PC-9 (cell line): ENCODE results near the gene KHK. TPM values are rescaled to one million over a fixed set of nuclear protein-coding genes. Genes with fewer than 3 reads are reported as not detected.

Source experiments
- BruUV-seq: library from RNA; stranded (reverse); fragments of 400-500 nt; replicated peaks from 2 replicates; lab custom pipeline; 2021; lab: Mats Ljungman, UMichigan
- CTCF ChIA-PET: fragments of 300-600 bp; sonication (Branson Sonifier 250); formaldehyde crosslinking; loops from one replicate; lab custom pipeline; 2022; ENCODE audit warnings: antibody characterized with exemption; lab: Charles Lee
- POLR2A ChIA-PET: fragments of 300-600 bp; sonication (Branson Sonifier 250); formaldehyde crosslinking; loops from one replicate; lab custom pipeline; 2022; ENCODE audit warnings: antibody characterized with exemption; ENCODE audit not compliant: unreplicated experiment; lab: Charles Lee
- DNase-seq, 2 experiments: peaks; one replicate each; pipeline versions ENCODE4 v3.0.0 to v3.0.0-alpha.2; 2015 to 2022; ENCODE audit warnings: mixed read lengths in 1 of 2
- H2AFZ ChIP-seq: fragments of 200-600 bp; sonication (generic); 2 replicates; pipeline ENCODE4 v1.8.1; 2017; ENCODE audit warnings: antibody characterized with exemption
- H3F3A ChIP-seq: fragments of 200-600 bp; sonication (generic); 2 replicates; pipeline ENCODE4 v1.8.1; 2017; ENCODE audit warnings: antibody characterized with exemption, mild to moderate bottlenecking, low read depth; ENCODE audit not compliant: insufficient read depth
- H3K27ac ChIP-seq: fragments of 200-600 bp; sonication (generic); 2 replicates; pipeline ENCODE4 v1.6.1; 2016; ENCODE audit warnings: mixed run types
- H3K27me3 ChIP-seq: fragments of 200-600 bp; sonication (generic); 2 replicates; pipeline ENCODE4 v1.6.1; 2016; ENCODE audit warnings: low read depth, mixed run types; ENCODE audit not compliant: insufficient read depth
- H3K36me3 ChIP-seq: fragments of 200-600 bp; sonication (generic); 2 replicates; pipeline ENCODE4 v1.6.1; 2016; ENCODE audit warnings: low read depth, mixed run types
- H3K4me1 ChIP-seq: fragments of 200-600 bp; sonication (generic); replicated peaks from 2 replicates; pipeline ENCODE4 v1.6.1; 2016; ENCODE audit warnings: mixed run types; ENCODE audit not compliant: insufficient read depth
- H3K4me2 ChIP-seq: fragments of 200-600 bp; sonication (generic); 2 replicates; pipeline ENCODE4 v1.6.1; 2017; ENCODE audit warnings: mixed run types
- H3K4me3 ChIP-seq: fragments of 200-600 bp; sonication (generic); 2 replicates; pipeline ENCODE4 v1.6.1; 2016; ENCODE audit warnings: mixed run types
- H3K79me2 ChIP-seq: fragments of 200-600 bp; sonication (generic); 2 replicates; pipeline ENCODE4 v1.6.1; 2017; ENCODE audit warnings: low read depth, mixed run types
- H3K9me2 ChIP-seq: fragments of 200-600 bp; sonication (generic); 2 replicates; pipeline ENCODE4 v1.8.1; 2017; ENCODE audit warnings: mild to moderate bottlenecking; ENCODE audit not compliant: insufficient read depth
- H3K9me3 ChIP-seq: fragments of 200-600 bp; sonication (generic); 2 replicates; pipeline ENCODE4 v1.8.1; 2016; ENCODE audit warnings: low read depth; ENCODE audit not compliant: insufficient read depth
- H4K20me1 ChIP-seq: fragments of 200-600 bp; sonication (generic); 2 replicates; pipeline ENCODE4 v1.8.1; 2017; ENCODE audit not compliant: insufficient read depth
- EZH2 ChIP-seq: fragments of 200-600 bp; sonication (generic); IDR thresholded peaks from 2 replicates; pipeline ENCODE4 v1.8.0; 2017; ENCODE audit warnings: antibody characterized with exemption, low read depth
- intact Hi-C: fragments of 100-400 bp; cut with micrococcal nuclease; formaldehyde crosslinking; loops from one replicate; pipeline ENCODE4 v1.10.0; 2022; ENCODE audit not compliant: unreplicated experiment
- total RNA-seq: library from RNA; stranded (reverse); gene quantifications from 2 replicates; pipeline ENCODE4 v1.2.3, GENCODE V29; 2021
- TF ChIP-seq, protein P1 (sequence below): fragments of 200-600 bp; sonication (generic); conservative IDR thresholded peaks from 2 replicates; pipeline ENCODE4 v1.6.1; 2017; ENCODE audit warnings: mixed run types, antibody characterized with exemption, mild to moderate bottlenecking, moderate library complexity

Gene KHK
- total RNA-seq, 1 experiment from 2014 or later, result 4.4 TPM

DNA sequence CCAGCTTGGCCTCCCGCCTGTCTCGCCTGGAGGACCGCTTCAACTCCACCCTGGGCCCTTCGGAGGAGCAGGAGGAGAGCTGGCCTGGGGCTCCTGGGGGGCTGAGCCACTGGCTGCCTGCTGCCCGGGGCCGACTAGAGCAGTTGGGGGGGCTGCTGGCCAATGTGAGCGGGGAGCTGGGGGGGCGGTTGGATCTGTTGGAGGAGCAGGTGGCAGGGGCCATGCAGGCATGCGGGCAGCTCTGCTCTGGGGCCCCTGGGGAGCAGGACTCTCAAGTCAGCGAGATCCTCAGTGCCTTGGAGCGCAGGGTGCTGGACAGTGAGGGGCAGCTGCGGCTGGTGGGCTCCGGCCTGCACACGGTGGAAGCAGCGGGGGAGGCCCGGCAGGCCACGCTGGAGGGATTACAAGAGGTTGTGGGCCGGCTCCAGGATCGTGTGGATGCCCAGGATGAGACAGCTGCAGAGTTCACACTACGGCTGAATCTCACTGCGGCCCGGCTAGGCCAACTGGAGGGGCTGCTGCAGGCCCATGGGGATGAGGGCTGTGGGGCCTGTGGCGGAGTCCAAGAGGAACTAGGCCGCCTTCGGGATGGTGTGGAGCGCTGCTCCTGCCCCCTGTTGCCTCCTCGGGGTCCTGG, 3.7 kb upstream of the KHK start:
- no peak overlapping the region for H3K4me3 ChIP-seq
- H3K27me3 ChIP-seq, result 0 out of 2 replicates have a peak, but pooled peaks cover under 1% of the 10 kb centered on the region
- H3K36me3 ChIP-seq, result no peaks in the 10 kb centered on the region
- H3K4me2 ChIP-seq, result no peak overlapping the region
- no TSS peak for BruUV-seq
- peaks cover 25% of the 10 kb centered on the region for H3K4me1 ChIP-seq
- H3K27ac ChIP-seq, result no peak overlapping the region
- H3F3A ChIP-seq, result peaks cover 9% of the 10 kb centered on the region; the same call in 1 of the 2 replicates
- ChIA-PET POLR2A (interaction anchor here (0.6 to 1.0 kb wide), 3 partner anchors 31 to 101 kb away, joined by 3 to 20 read pairs (median 5); no protein-coding TSS in a partner anchor), CTCF (no interaction called here)
- H3K9me3 ChIP-seq, result no peaks in the 10 kb centered on the region
- TF ChIP-seq, protein P1, sequence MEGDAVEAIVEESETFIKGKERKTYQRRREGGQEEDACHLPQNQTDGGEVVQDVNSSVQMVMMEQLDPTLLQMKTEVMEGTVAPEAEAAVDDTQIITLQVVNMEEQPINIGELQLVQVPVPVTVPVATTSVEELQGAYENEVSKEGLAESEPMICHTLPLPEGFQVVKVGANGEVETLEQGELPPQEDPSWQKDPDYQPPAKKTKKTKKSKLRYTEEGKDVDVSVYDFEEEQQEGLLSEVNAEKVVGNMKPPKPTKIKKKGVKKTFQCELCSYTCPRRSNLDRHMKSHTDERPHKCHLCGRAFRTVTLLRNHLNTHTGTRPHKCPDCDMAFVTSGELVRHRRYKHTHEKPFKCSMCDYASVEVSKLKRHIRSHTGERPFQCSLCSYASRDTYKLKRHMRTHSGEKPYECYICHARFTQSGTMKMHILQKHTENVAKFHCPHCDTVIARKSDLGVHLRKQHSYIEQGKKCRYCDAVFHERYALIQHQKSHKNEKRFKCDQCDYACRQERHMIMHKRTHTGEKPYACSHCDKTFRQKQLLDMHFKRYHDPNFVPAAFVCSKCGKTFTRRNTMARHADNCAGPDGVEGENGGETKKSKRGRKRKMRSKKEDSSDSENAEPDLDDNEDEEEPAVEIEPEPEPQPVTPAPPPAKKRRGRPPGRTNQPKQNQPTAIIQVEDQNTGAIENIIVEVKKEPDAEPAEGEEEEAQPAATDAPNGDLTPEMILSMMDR, result no peak
- no peak for TF ChIP-seq EZH2
- no peaks in the 10 kb centered on the region for H3K9me2 ChIP-seq
- no peak for DNase-seq
- intact Hi-C loops, result no loop called here
- no peaks in the 10 kb centered on the region for H4K20me1 ChIP-seq
- H3K79me2 ChIP-seq, result no peaks in the 10 kb centered on the region
- no peak overlapping the region for H2AFZ ChIP-seq

DNA sequence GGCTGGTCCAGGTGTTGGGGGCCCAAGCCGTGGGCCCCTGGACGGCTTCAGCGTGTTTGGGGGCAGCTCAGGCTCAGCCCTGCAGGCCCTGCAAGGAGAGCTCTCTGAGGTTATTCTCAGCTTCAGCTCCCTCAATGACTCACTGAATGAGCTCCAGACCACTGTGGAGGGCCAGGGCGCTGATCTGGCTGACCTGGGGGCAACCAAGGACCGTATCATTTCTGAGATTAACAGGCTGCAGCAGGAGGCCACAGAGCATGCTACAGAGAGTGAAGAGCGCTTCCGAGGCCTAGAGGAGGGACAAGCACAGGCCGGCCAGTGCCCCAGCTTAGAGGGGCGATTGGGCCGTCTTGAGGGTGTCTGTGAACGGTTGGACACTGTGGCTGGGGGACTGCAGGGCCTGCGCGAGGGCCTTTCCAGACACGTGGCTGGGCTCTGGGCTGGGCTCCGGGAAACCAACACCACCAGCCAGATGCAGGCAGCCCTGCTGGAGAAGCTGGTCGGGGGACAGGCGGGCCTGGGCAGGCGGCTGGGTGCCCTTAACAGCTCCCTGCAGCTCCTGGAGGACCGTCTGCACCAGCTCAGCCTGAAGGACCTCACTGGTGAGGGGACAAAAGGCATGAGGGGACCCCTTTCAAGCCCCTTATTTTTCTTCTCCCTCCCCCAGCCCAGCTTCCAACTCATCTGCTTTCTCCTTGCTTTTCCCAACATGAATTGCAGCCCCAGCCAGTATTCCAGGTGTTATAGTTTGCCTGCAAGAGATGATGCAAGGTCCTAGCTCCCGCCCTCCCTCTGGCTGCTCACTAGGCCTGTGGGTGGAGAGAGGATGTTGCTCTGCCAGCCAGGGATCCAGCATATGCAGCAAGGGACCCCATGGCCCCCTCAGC, 2.9 kb upstream of the KHK start:
- Histone ChIP-seq H3K9me3 (no peaks in the 10 kb centered on the region), H3F3A (peaks cover 9% of the 10 kb centered on the region; the same call in 1 of the 2 replicates), H3K4me1 (peaks cover 25% of the 10 kb centered on the region), H3K4me3 (no peak overlapping the region), H3K4me2 (no peak overlapping the region), H3K9me2 (no peaks in the 10 kb centered on the region), H3K27me3 (no peaks in the 10 kb centered on the region), H4K20me1 (no peaks in the 10 kb centered on the region), H3K27ac (no peak overlapping the region), H2AFZ (no peak overlapping the region), H3K36me3 (no peaks in the 10 kb centered on the region), H3K79me2 (no peaks in the 10 kb centered on the region)
- ChIA-PET CTCF (no interaction called here), POLR2A (interaction anchor here (0.6 to 1.0 kb wide), 4 partner anchors 32 to 122 kb away, joined by 3 to 20 read pairs (median 5); no protein-coding TSS in a partner anchor)
- no peak for TF ChIP-seq EZH2
- TF ChIP-seq, protein P1, result no peak
- DNase-seq, result peak in 1 of 2 experiments; percentile 31
- no TSS peak for BruUV-seq
- intact Hi-C loops, result loop anchor here (2.0 kb wide), 2 partner anchors 63 to 237 kb away; no protein-coding TSS in a partner anchor
